Measurements from ENCODE around the gene THRA. TPM values are rescaled to one million over a fixed set of nuclear protein-coding genes. Genes with fewer than 3 reads are reported as not detected.

THRA gene
- total and polyA plus RNA-seq, 9 of the 15 experiments (the other 6 are each of a cell fraction or from before 2014, with no cell fraction given): 0.34 to 23.4 (median 12.7) TPM

- TF ChIP-seq CREB3 (tag; conservative IDR thresholded peaks at IDR 0.05; ENCODE audit: low read depth): 0 out of 2 replicates have a peak, but pooled peaks have one; percentile 43
- no peak for TF ChIP-seq ZNF79 (CRISPR knock-in tag; IDR thresholded peaks at IDR 0.05; ENCODE audit: low read depth)
- no peak for TF ChIP-seq KDM2B (CRISPR knock-in tag; IDR thresholded peaks at IDR 0.05)
- TF ChIP-seq FOXA3 (CRISPR knock-in tag; conservative IDR thresholded peaks at IDR 0.05 in 1 of 2, IDR thresholded peaks at IDR 0.05 in 1 of 2): no peak
- no peak for TF ChIP-seq U2AF2 (optimal IDR thresholded peaks at IDR 0.05; ENCODE audit: low read depth, low read length)
- no peak for TF ChIP-seq PHF20 (IDR thresholded peaks at IDR 0.05; ENCODE audit: partially characterized antibody)
- no peak for TF ChIP-seq STAT5B (CRISPR knock-in tag; IDR thresholded peaks at IDR 0.05)
- TF ChIP-seq, protein P1, sequence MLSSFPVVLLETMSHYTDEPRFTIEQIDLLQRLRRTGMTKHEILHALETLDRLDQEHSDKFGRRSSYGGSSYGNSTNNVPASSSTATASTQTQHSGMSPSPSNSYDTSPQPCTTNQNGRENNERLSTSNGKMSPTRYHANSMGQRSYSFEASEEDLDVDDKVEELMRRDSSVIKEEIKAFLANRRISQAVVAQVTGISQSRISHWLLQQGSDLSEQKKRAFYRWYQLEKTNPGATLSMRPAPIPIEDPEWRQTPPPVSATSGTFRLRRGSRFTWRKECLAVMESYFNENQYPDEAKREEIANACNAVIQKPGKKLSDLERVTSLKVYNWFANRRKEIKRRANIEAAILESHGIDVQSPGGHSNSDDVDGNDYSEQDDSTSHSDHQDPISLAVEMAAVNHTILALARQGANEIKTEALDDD (IDR thresholded peaks at IDR 0.05): no peak
- no peak for TF ChIP-seq IRF1 (CRISPR knock-in tag; IDR thresholded peaks at IDR 0.05; ENCODE audit: borderline replicate concordance)
- TF ChIP-seq NRF1 (conservative IDR thresholded peaks at IDR 0.05 in 1 of 2, IDR thresholded peaks at IDR 0.05 in 1 of 2): no peak
- TF ChIP-seq, protein P2, sequence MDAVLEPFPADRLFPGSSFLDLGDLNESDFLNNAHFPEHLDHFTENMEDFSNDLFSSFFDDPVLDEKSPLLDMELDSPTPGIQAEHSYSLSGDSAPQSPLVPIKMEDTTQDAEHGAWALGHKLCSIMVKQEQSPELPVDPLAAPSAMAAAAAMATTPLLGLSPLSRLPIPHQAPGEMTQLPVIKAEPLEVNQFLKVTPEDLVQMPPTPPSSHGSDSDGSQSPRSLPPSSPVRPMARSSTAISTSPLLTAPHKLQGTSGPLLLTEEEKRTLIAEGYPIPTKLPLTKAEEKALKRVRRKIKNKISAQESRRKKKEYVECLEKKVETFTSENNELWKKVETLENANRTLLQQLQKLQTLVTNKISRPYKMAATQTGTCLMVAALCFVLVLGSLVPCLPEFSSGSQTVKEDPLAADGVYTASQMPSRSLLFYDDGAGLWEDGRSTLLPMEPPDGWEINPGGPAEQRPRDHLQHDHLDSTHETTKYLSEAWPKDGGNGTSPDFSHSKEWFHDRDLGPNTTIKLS (IDR thresholded peaks at IDR 0.05; ENCODE audit: borderline replicate concordance, low read depth): no peak
- no peak for TF ChIP-seq ZNF551 (CRISPR knock-in tag; IDR thresholded peaks at IDR 0.05)
- no peak for TF ChIP-seq CAMTA2 (CRISPR knock-in tag; conservative IDR thresholded peaks at IDR 0.05)
- TF ChIP-seq SMC3 (conservative IDR thresholded peaks at IDR 0.05; ENCODE audit: insufficient read depth, low read depth, low read length): no peak
- TF ChIP-seq MYBL2 (IDR thresholded peaks at IDR 0.05; ENCODE audit: low read depth): no peak
- no peak for TF ChIP-seq MYBL2 (CRISPR knock-in tag; IDR thresholded peaks at IDR 0.05; ENCODE audit: borderline replicate concordance)
- TF ChIP-seq ZNF174 (CRISPR knock-in tag; IDR thresholded peaks at IDR 0.05): no peak
- TF ChIP-seq MCM7 (IDR thresholded peaks at IDR 0.05): no peak
- no peak for TF ChIP-seq DDX20 (tag; IDR thresholded peaks at IDR 0.05; ENCODE audit: low read depth)
- no peak for TF ChIP-seq YBX1 (IDR thresholded peaks at IDR 0.05)
- no peak for TF ChIP-seq OTX1 (CRISPR knock-in tag; IDR thresholded peaks at IDR 0.05)
- TF ChIP-seq ZBTB8A (IDR thresholded peaks at IDR 0.05; ENCODE audit: partially characterized antibody): no peak
- no peak for TF ChIP-seq SPI1 (IDR thresholded peaks at IDR 0.05; ENCODE audit: borderline replicate concordance, low read depth, low read length)
- TF ChIP-seq TBL1XR1 (IDR thresholded peaks at IDR 0.05; ENCODE audit: low read length in 2 of 2): no peak; a peak in 1 of 4 replicates
- peak; percentile 28 for TF ChIP-seq NEUROD1 (IDR thresholded peaks at IDR 0.05; ENCODE audit: borderline replicate concordance, low read depth, low read length, partially characterized antibody)
- no peak for TF ChIP-seq MAX (CRISPR knock-in tag; IDR thresholded peaks at IDR 0.05)
- TF ChIP-seq SOX6 (IDR thresholded peaks at IDR 0.05): 0 out of 2 replicates have a peak, but pooled peaks have one; percentile 18
Observed at GRCh38 chr17:40076591-40076990, 13.8 kb downstream of the THRA start (continued).

Measured in K562 (cell line).